ENCODE results near the gene ZNF335.

GRCh38 chr20:45938727-45939438 is 33.1 kb downstream of the ZNF335 start:
- TF ChIP-seq POLR2A (IDR thresholded peaks at IDR 0.05) (no peak), CTCF (IDR thresholded peaks at IDR 0.05) (no peak), POLR2AphosphoS5 (IDR thresholded peaks at IDR 0.05) (no peak)
